GM19193 (cell line): ENCODE results near the gene CDS1.

ENCODE experiments used
- POLR2A ChIP-seq: IDR thresholded peaks from 4 replicates; pipeline ENCODE4 v1.6.1; 2011; ENCODE audit not compliant: insufficient read depth, insufficient read length; ENCODE audit errors: extremely low read depth

Gene CDS1

GRCh38 chr4:84583876-84584380 is 1.0 kb downstream of the CDS1 start:
- TF ChIP-seq POLR2A, result no peak

- no peak for TF ChIP-seq POLR2A
Measured at GRCh38 chr4:84585251-84585650, 2.3 kb downstream of the CDS1 start.

- no peak for TF ChIP-seq POLR2A
Measured at GRCh38 chr4:84594724-84595123, 11.8 kb downstream of the CDS1 start.

GRCh38 chr4:84596826-84597225 is 13.9 kb downstream of the CDS1 start:
- no peak for TF ChIP-seq POLR2A

GRCh38 chr4:84597450-84597849 is 14.5 kb downstream of the CDS1 start:
- no peak for TF ChIP-seq POLR2A

- no peak for TF ChIP-seq POLR2A
Measured at GRCh38 chr4:84606645-84607044, 23.7 kb downstream of the CDS1 start.

GRCh38 chr4:84611531-84611930 is 28.6 kb downstream of the CDS1 start:
- no peak for TF ChIP-seq POLR2A

GRCh38 chr4:84614891-84615290 is 32.0 kb downstream of the CDS1 start:
- TF ChIP-seq POLR2A, result no peak

GRCh38 chr4:84615355-84615754 is 32.4 kb downstream of the CDS1 start:
- no peak for TF ChIP-seq POLR2A

- TF ChIP-seq POLR2A, result no peak
Measured at GRCh38 chr4:84622959-84623358, 40.0 kb downstream of the CDS1 start.

- TF ChIP-seq POLR2A, result no peak
Measured at GRCh38 chr4:84623661-84624060, 40.7 kb downstream of the CDS1 start.

- no peak for TF ChIP-seq POLR2A
Measured at GRCh38 chr4:84626673-84627072, 43.7 kb downstream of the CDS1 start.

GRCh38 chr4:84631573-84631972 is 48.6 kb downstream of the CDS1 start:
- no peak for TF ChIP-seq POLR2A

GRCh38 chr4:84632092-84632491 is 49.2 kb downstream of the CDS1 start:
- no peak for TF ChIP-seq POLR2A

- TF ChIP-seq POLR2A, result no peak
Measured at GRCh38 chr4:84634961-84635360, 52.0 kb downstream of the CDS1 start.

GRCh38 chr4:84638092-84638491 is 55.2 kb downstream of the CDS1 start:
- TF ChIP-seq POLR2A, result no peak

GRCh38 chr4:84639145-84639544 is 56.2 kb downstream of the CDS1 start:
- no peak for TF ChIP-seq POLR2A

GRCh38 chr4:84644087-84644486 is 61.2 kb downstream of the CDS1 start:
- no peak for TF ChIP-seq POLR2A

GRCh38 chr4:84647312-84647884 is 64.5 kb downstream of the CDS1 start:
- TF ChIP-seq POLR2A, result no peak
